Measurements from ENCODE around the gene ASCL5.
"Not testable (repeated sequence)": the region's sequence is repeated elsewhere in the genome, so short reads cannot be mapped to it uniquely, and the experiment has no call there.

Gene ASCL5, protein sequence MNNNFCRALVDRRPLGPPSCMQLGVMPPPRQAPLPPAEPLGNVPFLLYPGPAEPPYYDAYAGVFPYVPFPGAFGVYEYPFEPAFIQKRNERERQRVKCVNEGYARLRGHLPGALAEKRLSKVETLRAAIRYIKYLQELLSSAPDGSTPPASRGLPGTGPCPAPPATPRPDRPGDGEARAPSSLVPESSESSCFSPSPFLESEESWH

GRCh38 chr1:201126832-201127754, at the start of gene ASCL5:
Gene ASCL5, minus strand, starts transcription at chr1:201127184. Its CDS starts 11,812 bp downstream, at chr1:201115372.
- DNase-seq: no peak

- DNase-seq: no peak
These were observed 49.0 kb upstream of the ASCL5 start for GRCh38 chr1:201175820-201176500.

DNA sequence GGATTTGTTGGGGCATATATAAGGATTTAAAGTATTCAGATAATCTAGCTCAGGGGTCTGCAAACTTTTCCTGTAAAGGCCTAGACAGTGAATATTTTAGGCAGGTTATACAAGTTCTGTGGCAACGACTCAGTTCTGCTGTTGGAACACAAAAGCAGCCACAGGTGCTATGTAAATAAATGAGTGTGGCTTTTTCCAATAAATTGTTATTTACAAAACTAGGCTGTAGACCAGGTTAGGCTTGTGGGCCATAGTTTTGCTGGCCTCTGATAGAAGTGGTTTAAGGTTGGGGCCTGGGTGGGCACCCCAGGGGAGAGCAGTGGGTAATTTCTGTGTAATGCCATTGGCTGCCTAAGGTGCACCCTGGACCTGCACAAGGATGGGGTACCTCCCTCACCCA, 46.8 kb upstream of the ASCL5 start:
- DNase-seq: no peak

- no peak for DNase-seq
These were observed 46.1 kb upstream of the ASCL5 start for GRCh38 chr1:201172999-201173610.

DNA sequence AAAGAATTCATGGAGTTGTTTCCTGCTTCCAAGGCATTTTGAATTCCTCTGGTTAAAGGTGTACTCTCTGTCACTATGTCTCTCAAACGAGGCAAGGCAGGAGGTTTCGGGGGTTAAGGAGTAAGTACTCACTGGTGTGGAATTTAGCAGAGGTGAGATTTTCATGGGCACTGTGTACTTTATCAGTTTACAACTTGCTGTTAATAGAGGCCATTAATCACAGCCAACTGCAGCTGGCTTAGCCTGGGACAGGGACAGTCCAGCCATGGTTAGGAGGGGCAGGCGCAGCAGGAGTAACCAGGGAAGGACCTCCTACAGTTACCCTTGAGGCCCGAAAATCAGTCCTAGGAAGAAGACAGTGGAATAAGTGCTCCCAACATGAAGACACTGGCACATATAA, 45.3 kb upstream of the ASCL5 start:
- no peak for DNase-seq

DNA sequence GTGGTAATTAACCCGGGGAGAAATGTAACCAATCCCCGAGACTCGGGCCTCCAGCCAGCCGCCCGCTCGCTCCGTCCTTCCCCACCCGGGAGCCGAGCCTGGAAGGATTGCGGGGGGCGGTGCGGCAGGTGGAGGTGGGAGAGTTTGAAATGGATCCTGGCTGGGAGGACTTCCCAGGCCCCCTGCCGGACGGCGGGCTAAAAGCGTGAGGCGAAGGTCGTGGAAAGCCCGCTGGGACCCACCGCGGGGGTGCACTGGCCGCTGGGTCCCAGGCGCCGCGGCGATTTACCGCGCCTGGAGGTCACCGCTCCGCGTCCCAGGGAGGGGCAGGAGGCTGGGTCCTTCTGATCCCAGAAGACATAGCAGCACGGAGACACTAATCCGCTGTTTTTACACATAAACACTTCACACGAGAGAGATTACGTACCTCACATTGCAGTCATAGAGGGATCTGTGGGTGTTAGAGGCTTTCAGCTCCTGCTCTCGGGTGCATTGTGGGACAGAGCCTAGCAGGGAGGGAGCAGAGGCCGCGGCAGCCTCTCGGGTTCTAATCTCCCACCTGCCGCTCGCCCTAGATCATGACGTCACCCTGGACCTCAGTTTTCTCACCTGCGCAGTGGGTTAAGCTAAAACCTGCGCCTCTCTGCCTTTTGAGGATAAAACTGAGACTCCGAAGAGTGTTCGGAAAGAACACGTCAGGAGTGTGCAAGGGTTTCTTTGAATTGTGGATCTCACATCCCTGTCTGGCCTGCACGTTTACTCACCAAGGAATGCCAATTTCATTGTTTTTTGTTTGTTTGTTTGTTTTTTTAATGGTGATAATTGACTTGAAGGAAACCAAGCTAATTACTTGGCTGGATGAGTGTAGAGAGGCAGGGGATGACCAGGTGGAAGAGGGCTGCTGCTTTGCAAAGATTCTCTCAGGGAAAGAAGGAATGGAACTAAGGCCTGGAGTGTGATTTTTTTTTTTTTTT, 44.4 kb upstream of the ASCL5 start:
- peak; percentile 57 to 80 for DNase-seq

GRCh38 chr1:201170533-201171062, 43.6 kb upstream of the ASCL5 start:
- DNase-seq: peak; percentile 97 to 98

DNA sequence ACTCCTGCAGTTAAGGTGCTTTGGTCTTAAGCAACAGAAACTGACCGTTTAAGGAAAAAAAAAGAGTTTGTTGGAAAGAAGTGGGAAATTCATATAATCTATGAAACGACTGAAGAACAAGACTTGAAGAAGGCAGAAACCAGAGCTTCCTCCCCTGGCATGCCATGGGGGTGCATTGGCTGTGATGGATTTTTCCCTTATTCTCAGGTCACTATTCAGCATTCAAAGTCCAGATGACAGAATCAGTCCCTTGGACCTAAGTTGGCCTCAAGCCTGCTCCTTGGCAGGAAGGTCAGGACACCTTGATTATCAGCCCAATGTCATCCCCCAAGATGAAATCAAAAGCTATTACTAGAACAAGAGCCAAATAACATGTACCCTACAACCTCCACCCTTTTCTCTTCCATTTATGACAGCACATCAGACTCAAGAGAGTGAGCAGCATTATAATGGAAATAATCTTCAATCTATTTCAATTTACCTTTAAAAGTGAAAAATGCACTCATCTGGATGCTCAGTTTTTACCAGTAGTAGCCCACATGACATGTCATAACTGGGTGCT, 43.1 kb upstream of the ASCL5 start:
- DNase-seq: no peak

- no peak for DNase-seq
These were observed 42.2 kb upstream of the ASCL5 start for GRCh38 chr1:201169203-201169602.

GRCh38 chr1:201167041-201167991, 40.3 kb upstream of the ASCL5 start:
- peak; percentile 64 to 85 for DNase-seq

DNA sequence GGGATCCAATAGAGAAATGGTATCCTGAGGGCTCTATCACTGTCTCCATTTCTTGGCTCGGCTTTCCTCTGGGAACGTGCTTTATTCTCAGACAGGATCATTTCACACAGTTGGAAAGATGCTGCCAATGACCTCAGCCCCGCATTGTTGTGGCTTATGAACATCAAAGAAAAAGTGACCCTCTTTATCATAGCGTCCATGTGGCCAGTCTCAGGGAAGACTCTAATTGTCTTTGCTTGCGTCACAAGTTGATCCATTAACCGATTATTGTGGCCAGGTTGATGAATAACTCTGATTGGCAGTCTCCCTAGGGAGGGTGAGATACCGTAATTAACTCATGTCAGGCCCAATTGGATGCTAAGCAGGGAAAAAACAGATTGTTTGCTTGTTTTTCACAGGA, 37.7 kb upstream of the ASCL5 start:
- no peak for DNase-seq

DNA sequence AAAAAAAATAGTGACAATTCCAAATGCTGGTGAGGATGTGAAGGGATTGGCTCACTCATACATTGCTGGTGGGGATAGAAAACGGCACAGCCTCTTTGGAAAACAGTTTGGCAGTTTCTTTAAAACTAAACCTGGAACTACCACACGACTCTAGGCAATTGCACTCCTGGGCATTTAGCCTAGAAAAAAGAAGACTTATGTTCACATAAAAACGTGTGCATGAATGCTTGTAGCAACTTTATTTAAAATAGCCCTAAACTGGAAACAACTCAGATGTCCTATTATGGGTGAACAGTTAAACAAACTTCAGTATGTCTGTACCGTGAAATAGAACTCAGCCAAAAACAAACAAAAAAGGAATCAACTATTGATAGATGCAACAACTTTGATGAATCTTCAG, 36.7 kb upstream of the ASCL5 start:
- DNase-seq: no peak

- DNase-seq: not testable (repeated sequence)
These were observed 36.1 kb upstream of the ASCL5 start for GRCh38 chr1:201163036-201163435.

GRCh38 chr1:201157949-201158348, 31.0 kb upstream of the ASCL5 start:
- no peak for DNase-seq

GRCh38 chr1:201156819-201157218, 29.8 kb upstream of the ASCL5 start:
- DNase-seq: no peak

DNA sequence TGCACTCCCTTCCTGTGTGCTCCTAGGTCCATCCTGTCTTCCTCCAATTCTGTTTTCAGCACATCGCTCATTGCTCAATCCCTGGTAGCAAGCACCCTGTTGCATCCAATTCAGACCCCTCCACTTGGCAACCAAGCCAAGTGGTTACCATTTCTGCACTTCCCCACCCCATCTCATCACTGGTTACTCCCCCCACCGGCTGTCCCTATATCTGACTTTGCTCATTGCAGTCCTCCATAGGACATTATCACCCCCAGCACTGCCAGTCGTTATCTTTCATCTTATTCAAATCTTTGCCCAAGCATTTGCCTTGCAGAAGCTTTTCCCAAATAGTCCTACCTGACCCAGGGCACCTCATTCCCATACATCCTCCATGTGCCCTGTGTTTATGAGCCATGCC, 29.4 kb upstream of the ASCL5 start:
- no peak for DNase-seq

- no peak for DNase-seq
These were observed 28.4 kb upstream of the ASCL5 start for GRCh38 chr1:201155354-201155753.

- peak; percentile 98 to 99 for DNase-seq
These were observed 27.6 kb upstream of the ASCL5 start, which contains the start of gene TMEM9 for GRCh38 chr1:201154389-201155165. Gene TMEM9, minus strand, starts transcription at chr1:201154474. Its CDS starts 551 bp downstream, at chr1:201153923.

Measured in NCI-H2081 (cell line).